GM23248 (cell line): ENCODE data around the gene CFAP74. TPM values are rescaled to one million over a fixed set of nuclear protein-coding genes. Genes with fewer than 3 reads are reported as not detected.

Source experiments
- DNase-seq: peaks from one replicate; pipeline ENCODE4 v3.0.0-alpha.2; 2015
- H2AFZ ChIP-seq: fragments of 200-600 bp; sonication (generic); 2 replicates; pipeline ENCODE4 v1.6.1; 2016; ENCODE audit warnings: antibody characterized with exemption
- H3F3A ChIP-seq: fragments of 200-600 bp; sonication (generic); 2 replicates; pipeline ENCODE4 v1.6.1; 2016; ENCODE audit warnings: mild to moderate bottlenecking, antibody characterized with exemption, mixed run types; ENCODE audit not compliant: insufficient read depth
- H3K27ac ChIP-seq: fragments of 200-600 bp; sonication (generic); 2 replicates; pipeline ENCODE4 v1.5.1; 2016; ENCODE audit warnings: mild to moderate bottlenecking
- H3K27me3 ChIP-seq: fragments of 200-600 bp; sonication (generic); replicated peaks from 2 replicates; pipeline ENCODE4 v1.6.1; 2016; ENCODE audit warnings: mild to moderate bottlenecking; ENCODE audit not compliant: insufficient read depth
- H3K36me3 ChIP-seq: fragments of 200-600 bp; sonication (generic); 2 replicates; pipeline ENCODE4 v1.6.1; 2016; ENCODE audit warnings: low read depth, mild to moderate bottlenecking
- H3K4me1 ChIP-seq: fragments of 200-600 bp; sonication (generic); 2 replicates; pipeline ENCODE4 v1.6.1; 2016; ENCODE audit warnings: mild to moderate bottlenecking; ENCODE audit not compliant: insufficient read depth
- H3K4me2 ChIP-seq: fragments of 200-600 bp; sonication (generic); one replicate; pipeline ENCODE4 v1.6.1; 2016; ENCODE audit warnings: mild to moderate bottlenecking; ENCODE audit not compliant: unreplicated experiment
- H3K4me3 ChIP-seq: fragments of 200-600 bp; sonication (generic); 2 replicates; pipeline ENCODE4 v1.5.1; 2016; ENCODE audit warnings: mild to moderate bottlenecking
- H3K79me2 ChIP-seq: fragments of 200-600 bp; sonication (generic); 2 replicates; pipeline ENCODE4 v1.6.1; 2016; ENCODE audit warnings: mild to moderate bottlenecking; ENCODE audit not compliant: insufficient read depth
- H3K9ac ChIP-seq: fragments of 200-600 bp; sonication (generic); 2 replicates; pipeline ENCODE4 v1.6.1; 2016; ENCODE audit warnings: mild to moderate bottlenecking
- H3K9me2 ChIP-seq: fragments of 200-600 bp; sonication (generic); 2 replicates; pipeline ENCODE4 v1.6.1; 2016; ENCODE audit warnings: mixed run types, mild to moderate bottlenecking, moderate library complexity; ENCODE audit not compliant: insufficient read depth
- H3K9me3 ChIP-seq: fragments of 200-600 bp; sonication (generic); one replicate; pipeline ENCODE4 v1.6.1; 2017; ENCODE audit warnings: low read depth
- H4K20me1 ChIP-seq: fragments of 200-600 bp; sonication (generic); 2 replicates; pipeline ENCODE4 v1.6.0; 2016; ENCODE audit not compliant: insufficient read depth
- EZH2 ChIP-seq: fragments of 200-600 bp; sonication (generic); IDR thresholded peaks from 2 replicates; pipeline ENCODE4 v1.6.1; 2018; ENCODE audit warnings: antibody characterized with exemption, mild to moderate bottlenecking; ENCODE audit not compliant: insufficient read depth, poor library complexity, severe bottlenecking
- EZH2phosphoT487 ChIP-seq: fragments of 200-600 bp; sonication (generic); IDR thresholded peaks from 2 replicates; pipeline ENCODE4 v1.6.1; 2018; ENCODE audit warnings: antibody characterized with exemption, moderate library complexity, mild to moderate bottlenecking, low read depth; ENCODE audit not compliant: insufficient read depth
- WGBS, 2 experiments: methylation state at CpG; one replicate each; pipeline ENCODE4 v1.1.6; 2015 to 2017; ENCODE audit warnings: low lambda C conversion rate in 2 of 2, low coverage in 1 of 2; ENCODE audit errors: missing lambda C conversion rate in 2 of 2; 5-methylcytosine and 5-hydroxymethylcytosine counted together
- in situ Hi-C: fragments of 300-500 bp; cut with MboI; formaldehyde crosslinking; loops from 2 replicates; pipeline ENCODE4 v1.15.0; 2020
- polyA plus RNA-seq: library from polyadenylated mRNA; unstranded; fragments of >200 nt; fragmentation: Nextera tagmentation; extraction: Ambion mirVana; gene quantifications from 2 replicates; pipeline ENCODE4 v1.2.1, GENCODE V29; 2016
- total RNA-seq: library from RNA; depleted of rRNA; stranded (reverse); fragments of >200 nt; shearing (Covaris generic); gene quantifications from 2 replicates; pipeline ENCODE4 v1.2.3, GENCODE V29; 2014

Gene CFAP74
- total and polyA plus RNA-seq, 2 experiments from 2014 or later, result not detected

- Histone ChIP-seq H3K79me2 (no peaks in the 10 kb centered on the region), H3K9me2 (no peaks in the 10 kb centered on the region), H3K9me3 (no peaks in the 10 kb centered on the region), H3K27ac (no peak overlapping the region), H3K9ac (no peak overlapping the region), H3K27me3 (no peaks in the 10 kb centered on the region), H4K20me1 (no peaks in the 10 kb centered on the region), H3K4me2 (no peak overlapping the region), H3K4me1 (no peaks in the 10 kb centered on the region), H3K4me3 (no peak overlapping the region), H3F3A (no peaks in the 10 kb centered on the region), H2AFZ (no peak overlapping the region), H3K36me3 (no peaks in the 10 kb centered on the region)
- no peak for DNase-seq
- TF ChIP-seq EZH2 (no peak), EZH2phosphoT487 (no peak)
- WGBS, 2 experiments, result 79 to 81% methylated on average over 8 to 10 of the region's 10 CpGs
- in situ Hi-C loops, result no loop called here
These were observed 74.4 kb downstream of the CFAP74 start for GRCh38 chr1:1929102-1929638.

- Histone ChIP-seq H3K9me2 (no peaks in the 10 kb centered on the region), H3K9me3 (no peaks in the 10 kb centered on the region), H3K27ac (no peak overlapping the region), H3K36me3 (no peaks in the 10 kb centered on the region), H3K4me1 (no peaks in the 10 kb centered on the region), H3K27me3 (no peaks in the 10 kb centered on the region), H3K9ac (no peak overlapping the region), H3K79me2 (no peaks in the 10 kb centered on the region), H3K4me2 (no peak overlapping the region), H4K20me1 (no peaks in the 10 kb centered on the region), H3K4me3 (no peak overlapping the region), H3F3A (no peaks in the 10 kb centered on the region), H2AFZ (no peak overlapping the region)
- TF ChIP-seq EZH2, result no peak
- no peak for TF ChIP-seq EZH2phosphoT487
- no peak for DNase-seq
- in situ Hi-C loops, result no loop called here
- WGBS, 2 experiments, result 71 to 72% methylated on average over 31 to 34 of the region's 34 CpGs
These were observed 75.1 kb downstream of the CFAP74 start for GRCh38 chr1:1928231-1929101.

GRCh38 chr1:1927751-1928150 is 75.8 kb downstream of the CFAP74 start:
- DNase-seq, result no peak
- Histone ChIP-seq H3K36me3 (no peaks in the 10 kb centered on the region), H3K9me2 (no peaks in the 10 kb centered on the region), H3F3A (no peaks in the 10 kb centered on the region), H3K9ac (no peak overlapping the region), H4K20me1 (no peaks in the 10 kb centered on the region), H3K27me3 (no peaks in the 10 kb centered on the region), H2AFZ (no peak overlapping the region), H3K27ac (no peak overlapping the region), H3K79me2 (no peaks in the 10 kb centered on the region), H3K4me2 (no peak overlapping the region), H3K4me1 (no peaks in the 10 kb centered on the region), H3K4me3 (no peak overlapping the region), H3K9me3 (no peaks in the 10 kb centered on the region)
- TF ChIP-seq EZH2phosphoT487, result no peak
- TF ChIP-seq EZH2, result no peak
- 85 to 92% methylated on average over 23 to 25 of the region's 25 CpGs for WGBS, 2 experiments
- in situ Hi-C loops, result no loop called here

GRCh38 chr1:1926886-1927660 is 76.5 kb downstream of the CFAP74 start:
- in situ Hi-C loops, result no loop called here
- DNase-seq, result no peak

More at GRCh38 chr1:1926886-1927660, 76.5 kb downstream of the CFAP74 start:
- H3K9me3 ChIP-seq, result no peaks in the 10 kb centered on the region
- H3K4me2 ChIP-seq, result no peak overlapping the region
- H3F3A ChIP-seq, result no peaks in the 10 kb centered on the region
- H2AFZ ChIP-seq, result no peak overlapping the region
- H4K20me1 ChIP-seq, result no peaks in the 10 kb centered on the region
- H3K79me2 ChIP-seq, result no peaks in the 10 kb centered on the region
- no peaks in the 10 kb centered on the region for H3K4me1 ChIP-seq
- no peaks in the 10 kb centered on the region for H3K9me2 ChIP-seq
- H3K27me3 ChIP-seq, result no peaks in the 10 kb centered on the region
- no peak overlapping the region for H3K9ac ChIP-seq
- no peak for TF ChIP-seq EZH2phosphoT487
- TF ChIP-seq EZH2, result no peak
- no peak overlapping the region for H3K4me3 ChIP-seq
- no peak overlapping the region for H3K27ac ChIP-seq
- no peaks in the 10 kb centered on the region for H3K36me3 ChIP-seq
- 48 to 61% methylated on average over 17 to 21 of the region's 21 CpGs for WGBS, 2 experiments
